ENCODE data around the gene INAFM2.

INAFM2 gene

GRCh38 chr15:40340740-40341400, 17.4 kb downstream of the INAFM2 start, which contains the start of gene CCDC9B:
Gene CCDC9B (minus strand): TSS chr15:40340939. CDS start chr15:40340819, 120 bp downstream.
- DNase-seq: peak; percentile 46 to 96 (median 82)

GRCh38 chr15:40342416-40343320, 19.2 kb downstream of the INAFM2 start:
- no peak for DNase-seq

GRCh38 chr15:40343512-40343911, 20.0 kb downstream of the INAFM2 start:
- no peak for DNase-seq

GRCh38 chr15:40344217-40344616, 20.7 kb downstream of the INAFM2 start:
- DNase-seq: no peak

- DNase-seq: peak in 46 of 56 donors; percentile 6 to 77 (median 41)
These were observed 21.2 kb downstream of the INAFM2 start for GRCh38 chr15:40344631-40345120.

GRCh38 chr15:40345225-40345866, 21.9 kb downstream of the INAFM2 start:
- DNase-seq: no peak

- DNase-seq: no peak
These were observed 22.5 kb downstream of the INAFM2 start for GRCh38 chr15:40345867-40346578.

- DNase-seq: no peak
These were observed 23.4 kb downstream of the INAFM2 start for GRCh38 chr15:40346579-40347558.

GRCh38 chr15:40347559-40348473, 24.3 kb downstream of the INAFM2 start:
- no peak for DNase-seq

GRCh38 chr15:40348474-40348870, 25.0 kb downstream of the INAFM2 start:
- no peak for DNase-seq

- DNase-seq: no peak
These were observed 25.7 kb downstream of the INAFM2 start for GRCh38 chr15:40349163-40349562.

GRCh38 chr15:40352281-40352901, 28.9 kb downstream of the INAFM2 start:
- no peak for DNase-seq

- DNase-seq: no peak
These were observed 30.2 kb downstream of the INAFM2 start for GRCh38 chr15:40353697-40354096.

- peak in 9 of 56 donors; percentile 8 to 43 (median 14) for DNase-seq
These were observed 31.1 kb downstream of the INAFM2 start for GRCh38 chr15:40354408-40355171.

- DNase-seq: no peak
These were observed 32.6 kb downstream of the INAFM2 start for GRCh38 chr15:40355976-40356585.

GRCh38 chr15:40357246-40357645, 33.8 kb downstream of the INAFM2 start:
- no peak for DNase-seq
